Testis (tissue), 3 donors: ENCODE measurements around the gene ZSCAN5C. TPM values are rescaled to one million over a fixed set of nuclear protein-coding genes. Genes with fewer than 3 reads are reported as not detected.

Experiments
- DNase-seq: peaks from one replicate; pipeline ENCODE4 v3.0.0-alpha.2; 2019
- H3K27ac ChIP-seq, 2 donors: fragments of 200-600 bp; sonication (generic); one replicate each; pipeline ENCODE4 v1.5.1; 2019
- H3K27me3 ChIP-seq: fragments of 200-600 bp; sonication (generic); one replicate; pipeline ENCODE4 v1.5.1; 2019
- H3K36me3 ChIP-seq: fragments of 200-600 bp; sonication (generic); one replicate; pipeline ENCODE4 v1.5.1; 2017; ENCODE audit warnings: low read depth; ENCODE audit errors: missing control alignments
- H3K4me1 ChIP-seq: fragments of 200-600 bp; sonication (generic); one replicate; pipeline ENCODE4 v1.5.1; 2019
- H3K4me3 ChIP-seq, 2 donors: fragments of 200-600 bp; sonication (generic); one replicate each; pipeline ENCODE4 v1.5.1; 2017 to 2019
- H3K9me3 ChIP-seq: fragments of 200-600 bp; sonication (generic); one replicate; pipeline ENCODE4 v1.5.1; 2017
- POLR2A ChIP-seq: fragments of 450-650 bp; IDR thresholded peaks from one replicate; pipeline ENCODE4 v1.6.1; 2017; ENCODE audit warnings: antibody characterized with exemption, mild to moderate bottlenecking, moderate library complexity
- WGBS, 2 donors: methylation state at CpG; one replicate each; pipeline ENCODE4 v1.1.5; 2018; 5-methylcytosine and 5-hydroxymethylcytosine counted together
- intact Hi-C: fragments of 100-400 bp; cut with DNase I; formaldehyde crosslinking; loops from one replicate; pipeline ENCODE4 v1.15.1; 2023; ENCODE audit warnings: low total_unique reads
- polyA plus RNA-seq: library from polyadenylated mRNA; stranded (reverse); fragments of 350-450 nt; fragmentation: Illumina TruSeq; extraction: RNeasy Lipid Tissue Mini Kit (QIAGEN cat#74804); gene quantifications from one replicate; pipeline ENCODE4 v1.2.3, GENCODE V29; 2014; ENCODE audit warnings: low read depth, low replicate concordance; ENCODE audit not compliant: insufficient read depth
- total RNA-seq, 2 donors: library from RNA; depleted of rRNA; stranded (reverse); fragments of >200 nt; gene quantifications; one replicate each; pipeline ENCODE4 v1.2.3, GENCODE V29; 2016
- TF ChIP-seq, protein P1 (sequence below), 3 experiments: fragments of 450-650 bp in 2 of 3; fragments of 200-600 bp in 1 of 3; sonication (generic) in 1 of 3; IDR thresholded peaks; one replicate each; pipeline ENCODE4 v1.5.1; 2016 to 2019; ENCODE audit warnings: antibody characterized with exemption in 3 of 3, mild to moderate bottlenecking in 2 of 3, moderate library complexity in 1 of 3

ZSCAN5C gene
- total and polyA plus RNA-seq, 3 donors from 2014 or later = 0.19 to 0.31 TPM; not detected in 1

DNA sequence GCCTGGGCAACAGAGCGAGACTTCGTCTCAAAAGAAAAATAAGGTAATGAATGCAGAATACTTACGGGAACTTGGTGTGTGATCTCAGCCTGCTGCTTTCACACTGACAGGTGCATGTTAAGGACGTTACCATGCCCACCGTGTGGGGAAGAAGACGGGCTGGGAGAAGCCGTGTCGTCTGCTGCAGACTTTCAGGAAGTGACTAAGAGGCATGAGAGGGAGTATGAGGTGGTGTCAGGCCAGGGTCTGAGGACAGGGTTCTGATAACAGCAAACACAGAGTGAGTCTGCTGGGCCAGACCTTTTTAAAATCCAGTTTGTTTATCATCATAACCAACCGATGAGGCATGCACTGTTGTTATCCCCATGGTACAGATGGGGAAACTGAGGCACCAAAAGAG is 39.8 kb upstream of the ZSCAN5C start:
- no peaks in the 10 kb centered on the region for H3K27me3 ChIP-seq
- 79 to 89% methylated on average over 9 of the region's 9 CpGs for WGBS, 2 donors
- DNase-seq = no peak
- no peak overlapping the region for H3K27ac ChIP-seq
- no peak for TF ChIP-seq POLR2A
- TF ChIP-seq, protein P1, sequence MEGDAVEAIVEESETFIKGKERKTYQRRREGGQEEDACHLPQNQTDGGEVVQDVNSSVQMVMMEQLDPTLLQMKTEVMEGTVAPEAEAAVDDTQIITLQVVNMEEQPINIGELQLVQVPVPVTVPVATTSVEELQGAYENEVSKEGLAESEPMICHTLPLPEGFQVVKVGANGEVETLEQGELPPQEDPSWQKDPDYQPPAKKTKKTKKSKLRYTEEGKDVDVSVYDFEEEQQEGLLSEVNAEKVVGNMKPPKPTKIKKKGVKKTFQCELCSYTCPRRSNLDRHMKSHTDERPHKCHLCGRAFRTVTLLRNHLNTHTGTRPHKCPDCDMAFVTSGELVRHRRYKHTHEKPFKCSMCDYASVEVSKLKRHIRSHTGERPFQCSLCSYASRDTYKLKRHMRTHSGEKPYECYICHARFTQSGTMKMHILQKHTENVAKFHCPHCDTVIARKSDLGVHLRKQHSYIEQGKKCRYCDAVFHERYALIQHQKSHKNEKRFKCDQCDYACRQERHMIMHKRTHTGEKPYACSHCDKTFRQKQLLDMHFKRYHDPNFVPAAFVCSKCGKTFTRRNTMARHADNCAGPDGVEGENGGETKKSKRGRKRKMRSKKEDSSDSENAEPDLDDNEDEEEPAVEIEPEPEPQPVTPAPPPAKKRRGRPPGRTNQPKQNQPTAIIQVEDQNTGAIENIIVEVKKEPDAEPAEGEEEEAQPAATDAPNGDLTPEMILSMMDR (IDR thresholded peaks at IDR 0.05) = no peak
- intact Hi-C loops = no loop called here
- H3K4me1 ChIP-seq = no peaks in the 10 kb centered on the region
- no peaks in the 10 kb centered on the region for H3K36me3 ChIP-seq
- H3K9me3 ChIP-seq = no peaks in the 10 kb centered on the region
- no peak overlapping the region for H3K4me3 ChIP-seq

DNA sequence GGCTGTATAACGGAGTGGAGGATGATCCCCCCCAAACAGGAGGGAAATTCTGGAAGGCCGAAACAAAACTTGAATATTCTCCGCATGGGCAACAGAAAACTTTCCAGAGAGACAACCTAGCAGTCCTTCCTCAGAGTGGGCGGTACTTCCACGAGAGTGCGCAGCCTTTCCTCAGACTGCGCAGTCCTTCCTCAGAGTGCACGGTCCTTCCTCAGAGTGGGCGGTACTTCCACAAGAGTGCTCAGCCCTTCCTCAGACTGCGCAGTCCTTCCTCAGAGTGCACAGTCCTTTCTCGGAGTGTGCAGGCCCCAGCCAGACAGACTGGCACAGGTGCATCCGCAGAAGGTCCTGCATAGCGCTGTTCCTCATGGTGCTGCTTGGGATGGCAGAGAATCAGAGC is 39.0 kb upstream of the ZSCAN5C start:
- intact Hi-C loops = no loop called here

DNA sequence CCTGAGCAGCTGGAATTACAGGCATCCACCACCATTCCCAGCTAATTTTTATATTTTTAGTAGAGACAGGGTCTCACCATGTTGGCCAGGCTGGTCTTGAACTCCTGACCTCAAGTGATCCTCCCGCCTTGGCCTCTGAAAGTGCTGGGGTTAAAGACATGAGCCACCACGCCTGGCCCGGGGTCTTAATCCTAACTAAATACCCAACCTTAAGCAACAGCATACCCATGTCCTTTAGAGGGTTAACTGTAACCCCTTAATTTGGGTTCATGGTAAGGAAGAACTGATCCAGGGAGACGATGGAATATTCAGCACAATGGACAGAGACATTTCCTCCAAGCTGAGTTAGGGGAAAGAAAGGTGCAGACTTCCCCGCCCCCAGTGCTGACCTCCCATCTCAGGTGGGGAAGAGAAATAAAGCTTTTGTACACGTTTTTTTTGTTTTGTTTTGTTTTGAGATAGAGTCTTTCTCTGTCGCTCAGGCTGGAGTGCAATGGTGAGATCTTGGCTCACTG is 35.0 kb upstream of the ZSCAN5C start:
- WGBS, 2 donors = 49 to 54% methylated on average over 7 of the region's 7 CpGs
- no peaks in the 10 kb centered on the region for H3K4me1 ChIP-seq
- intact Hi-C loops = no loop called here
- no peak for DNase-seq
- H3K36me3 ChIP-seq = no peaks in the 10 kb centered on the region
- H3K9me3 ChIP-seq = no peaks in the 10 kb centered on the region
- H3K4me3 ChIP-seq = no peak overlapping the region
- no peaks in the 10 kb centered on the region for H3K27me3 ChIP-seq
- H3K27ac ChIP-seq = no peak overlapping the region
- no peak for TF ChIP-seq POLR2A
- TF ChIP-seq, protein P1 (IDR thresholded peaks at IDR 0.05) = no peak

More for the DNA sequence above, 39.0 kb upstream of the ZSCAN5C start:
- 92 to 93% methylated on average over 13 of the region's 13 CpGs for WGBS, 2 donors
- Histone ChIP-seq H3K27me3 (no peaks in the 10 kb centered on the region), H3K4me1 (no peaks in the 10 kb centered on the region), H3K4me3 (no peak overlapping the region), H3K27ac (no peak overlapping the region), H3K9me3 (no peaks in the 10 kb centered on the region), H3K36me3 (no peaks in the 10 kb centered on the region)
- TF ChIP-seq POLR2A = no peak
- TF ChIP-seq, protein P1 (IDR thresholded peaks at IDR 0.05) = no peak
- no peak for DNase-seq

DNA sequence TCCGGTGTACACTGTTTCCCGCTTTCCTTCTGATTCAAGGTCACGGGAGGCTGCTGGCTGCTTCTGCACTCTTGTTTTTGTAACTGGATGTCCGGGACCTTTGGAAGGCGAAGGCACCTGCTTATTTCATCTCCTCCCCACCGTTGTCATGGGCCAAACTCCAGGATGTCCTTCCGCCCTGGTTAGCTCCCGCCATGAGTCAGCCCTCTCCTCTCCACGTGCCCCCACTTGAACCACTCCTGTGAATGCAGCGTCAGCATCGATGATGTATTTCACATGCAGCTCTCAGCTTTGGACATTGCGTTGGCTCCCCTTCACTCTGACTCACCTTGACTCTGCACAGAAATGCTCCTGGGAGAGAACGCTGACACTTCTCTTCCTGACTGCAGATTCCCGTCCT is 31.8 kb upstream of the ZSCAN5C start:
- intact Hi-C loops = loop anchor here (5.0 kb wide), 1 partner anchor 83 kb away; no protein-coding TSS in a partner anchor
- Histone ChIP-seq H3K4me1 (no peaks in the 10 kb centered on the region), H3K27me3 (no peaks in the 10 kb centered on the region), H3K9me3 (no peaks in the 10 kb centered on the region), H3K36me3 (no peaks in the 10 kb centered on the region), H3K4me3 (no peak overlapping the region), H3K27ac (no peak overlapping the region)
- DNase-seq = no peak
- WGBS, 2 donors = 57 to 73% methylated on average over 14 of the region's 14 CpGs
- TF ChIP-seq, protein P1 (IDR thresholded peaks at IDR 0.05) = no peak
- TF ChIP-seq POLR2A = no peak

DNA sequence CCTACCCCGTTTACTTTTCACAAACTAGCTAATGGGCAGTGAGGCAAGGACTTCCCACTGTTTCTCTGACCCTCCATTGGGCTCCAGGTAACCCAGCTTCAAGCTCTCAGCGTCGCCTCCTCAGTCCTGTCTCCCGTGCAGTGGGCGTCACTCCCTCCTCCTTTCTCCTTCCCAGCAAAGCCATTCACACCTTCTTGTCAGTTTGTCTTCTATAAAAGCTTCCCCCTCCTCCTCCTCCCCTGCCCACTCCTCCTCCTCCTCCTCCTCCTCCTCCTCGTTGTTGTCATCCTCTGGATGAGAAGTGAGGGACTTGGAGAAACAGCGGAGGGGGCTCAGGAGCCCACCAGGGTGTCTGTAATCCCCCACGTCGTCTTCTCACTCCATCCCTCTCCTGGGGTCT is 28.0 kb upstream of the ZSCAN5C start:
- no peaks in the 10 kb centered on the region for H3K9me3 ChIP-seq
- intact Hi-C loops = loop anchor here (5.0 kb wide), 1 partner anchor 87 kb away; no protein-coding TSS in a partner anchor
- H3K27me3 ChIP-seq = no peaks in the 10 kb centered on the region
- DNase-seq = no peak
- H3K36me3 ChIP-seq = no peaks in the 10 kb centered on the region
- WGBS, 2 donors = 26 to 37% methylated on average over 9 of the region's 9 CpGs
- H3K4me3 ChIP-seq = no peak overlapping the region
- no peak for TF ChIP-seq POLR2A
- TF ChIP-seq, protein P1 (IDR thresholded peaks at IDR 0.05) = no peak
- H3K4me1 ChIP-seq = no peaks in the 10 kb centered on the region
- H3K27ac ChIP-seq = no peak overlapping the region
